Spinal cord (tissue), 10 donors: Measurements from ENCODE around the gene EIF3A. TPM values are rescaled to one million over a fixed set of nuclear protein-coding genes. Genes with fewer than 3 reads are reported as not detected.

Experiments used
- DNase-seq, 6 donors: peaks; one replicate each; pipeline versions ENCODE4 v3.0.0 to v3.0.0-alpha.2; 2013 to 2015; ENCODE audit warnings: low spot score in 6 of 6, low read depth in 4 of 6
- H3K27ac ChIP-seq: one replicate; pipeline ENCODE4 v1.5.1; 2013; ENCODE audit warnings: low read depth, low read length, control low read depth
- H3K27me3 ChIP-seq: one replicate; pipeline ENCODE4 v1.6.1; 2013; ENCODE audit warnings: low read length; ENCODE audit not compliant: control insufficient read depth, insufficient read depth
- H3K36me3 ChIP-seq: one replicate; pipeline ENCODE4 v1.6.1; 2013; ENCODE audit warnings: low read length; ENCODE audit not compliant: control insufficient read depth, insufficient read depth
- H3K4me1 ChIP-seq: one replicate; pipeline ENCODE4 v1.6.1; 2013; ENCODE audit warnings: low read length; ENCODE audit not compliant: control insufficient read depth, insufficient read depth
- H3K4me3 ChIP-seq: one replicate; pipeline ENCODE4 v1.5.1; 2013; ENCODE audit warnings: low read depth, low read length, control low read depth
- H3K9me3 ChIP-seq: one replicate; pipeline ENCODE4 v1.6.1; 2013; ENCODE audit warnings: low read length; ENCODE audit not compliant: control insufficient read depth, insufficient read depth
- WGBS: methylation state at CpG from one replicate; pipeline ENCODE4 v1.1.5; 2013; ENCODE audit warnings: missing lambda C conversion rate; ENCODE audit not compliant: insufficient coverage; 5-methylcytosine and 5-hydroxymethylcytosine counted together
- polyA plus RNA-seq, 2 donors: library from polyadenylated mRNA; unstranded; fragments of 120-200 nt; gene quantifications; one replicate each; pipeline ENCODE4 v1.2.1, GENCODE V29; 2013; ENCODE audit not compliant: insufficient read length in 2 of 2
- total RNA-seq, 2 donors: library from RNA; depleted of rRNA in 1 of 2; stranded (reverse); fragments of 120-200 nt in 1 of 2; fragments of >200 nt in 1 of 2; gene quantifications; one replicate each; pipeline versions ENCODE4 v1.2.3 to v1.2.4, GENCODE V29; 2013 to 2014
- donor health status: healthy.

EIF3A gene
- total and polyA plus RNA-seq, 4 donors = 77.1 to 111 (median 86.0) TPM

DNA sequence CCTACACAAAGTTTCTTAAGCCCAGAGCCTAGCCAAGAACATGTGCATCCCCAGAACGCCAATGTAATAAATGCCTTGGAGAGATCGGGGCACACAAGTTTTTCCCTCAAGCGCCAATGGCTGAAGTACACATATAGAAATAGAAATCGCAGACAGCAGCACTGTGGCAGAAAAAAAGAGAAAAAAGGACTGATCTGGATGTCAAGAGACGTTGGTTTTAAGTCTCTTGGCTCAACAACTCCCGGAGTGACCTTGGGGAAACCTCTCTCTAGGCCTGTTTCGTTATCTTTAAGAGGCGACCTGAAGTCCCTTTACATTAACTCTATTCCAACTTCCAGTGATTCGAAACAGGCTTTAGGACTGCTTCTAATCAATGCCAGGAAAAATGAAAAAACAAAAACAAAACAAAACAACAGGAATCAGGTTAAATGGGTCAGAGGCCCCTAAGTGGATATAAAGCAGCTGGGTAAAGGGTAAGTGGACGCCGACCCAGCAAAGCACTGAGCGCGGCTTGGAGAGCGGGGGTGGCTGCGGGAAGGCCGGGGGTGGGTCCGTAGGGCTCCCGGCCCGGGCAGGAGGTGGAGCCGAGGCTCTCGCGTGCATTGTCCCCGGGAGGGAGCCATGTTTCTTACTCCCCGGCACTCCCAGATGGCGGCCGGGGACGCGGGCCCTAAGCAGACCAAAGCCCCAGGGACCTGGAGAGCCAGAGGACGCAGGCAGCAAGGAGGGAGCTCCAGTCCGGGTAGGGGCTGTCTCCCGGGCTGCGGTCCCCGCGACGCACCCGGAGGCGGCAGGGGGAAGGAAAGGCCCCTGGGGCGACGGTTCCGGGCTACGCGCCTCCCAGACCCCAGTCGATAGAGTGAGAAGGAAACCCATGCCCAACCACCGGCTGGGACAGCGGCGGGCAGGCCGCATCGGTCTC is 757 bp downstream of the EIF3A start:
- peak overlapping the region; percentile 94 for H3K4me3 ChIP-seq
- H3K27ac ChIP-seq = peak overlapping the region; percentile 96
- WGBS = 0% methylated on average over 36 of the region's 48 CpGs
- H3K36me3 ChIP-seq = peaks cover 3% of the 10 kb centered on the region
- H3K27me3 ChIP-seq = no peaks in the 10 kb centered on the region
- H3K9me3 ChIP-seq = no peaks in the 10 kb centered on the region
- peak in 5 of 6 donors; percentile 5 to 78 (median 26) for DNase-seq
- H3K4me1 ChIP-seq = peaks cover 9% of the 10 kb centered on the region

DNA sequence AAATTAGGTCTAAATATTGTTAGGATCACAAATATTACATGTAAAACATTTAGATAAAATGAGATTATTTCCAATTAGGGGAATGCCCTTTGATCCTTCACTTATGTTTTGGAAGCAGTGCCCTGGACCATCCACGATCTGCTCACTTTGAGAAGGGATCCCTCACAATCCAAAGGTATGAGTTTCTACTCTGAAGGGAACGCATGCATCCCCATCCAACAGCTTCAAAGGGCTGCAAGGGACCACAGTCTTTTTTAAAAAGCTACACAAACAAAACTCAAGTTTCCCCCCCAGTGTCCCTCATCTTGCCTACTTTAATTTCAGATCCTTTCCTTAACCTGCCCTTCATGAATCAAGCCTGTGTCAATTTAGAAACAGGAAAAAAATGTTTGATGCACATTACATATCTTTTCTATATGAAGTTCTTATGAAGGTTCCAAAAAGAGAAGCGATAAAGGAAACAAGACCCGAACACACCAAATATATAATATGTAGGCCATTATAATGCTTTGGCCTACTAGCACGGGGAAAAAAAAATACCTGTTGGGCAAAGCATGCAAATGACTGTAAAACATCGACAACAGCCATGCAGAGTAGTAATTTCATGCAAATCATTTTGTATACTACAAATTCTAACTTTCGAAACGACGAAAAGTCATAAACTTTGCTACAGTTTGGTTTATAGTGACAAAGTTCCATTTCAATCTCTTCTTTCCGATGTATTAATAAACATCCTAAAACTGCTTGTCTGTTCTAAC is 2.0 kb downstream of the EIF3A start:
- DNase-seq = no peak
- H3K4me1 ChIP-seq = peaks cover 8% of the 10 kb centered on the region
- WGBS = 84% methylated on average over 2 of the region's 10 CpGs
- peaks cover 7% of the 10 kb centered on the region for H3K36me3 ChIP-seq
- H3K27ac ChIP-seq = no peak overlapping the region
- no peaks in the 10 kb centered on the region for H3K27me3 ChIP-seq
- H3K9me3 ChIP-seq = no peaks in the 10 kb centered on the region
- H3K4me3 ChIP-seq = peak overlapping the region; percentile 94

DNA sequence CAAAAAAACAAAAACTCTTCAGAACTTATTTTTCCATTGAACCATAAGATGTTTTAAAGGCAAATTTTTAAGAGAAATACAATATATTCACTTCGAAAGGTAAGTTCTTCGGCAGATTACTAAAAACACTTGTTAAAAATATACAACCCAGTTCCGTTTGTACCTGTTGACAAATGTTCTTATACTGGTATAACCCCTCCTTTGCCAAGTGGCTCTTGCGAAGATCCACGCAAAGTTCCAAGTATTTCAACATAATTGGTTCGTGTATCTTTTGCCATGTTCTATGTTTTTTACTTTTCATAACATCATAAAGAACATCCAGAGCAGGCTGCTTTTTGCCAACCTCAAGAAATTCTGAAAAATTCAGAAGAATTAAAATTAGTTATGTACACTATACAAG is 7.0 kb downstream of the EIF3A start:
- H3K4me1 ChIP-seq = no peaks in the 10 kb centered on the region
- WGBS = 75% methylated on average over 2 of the region's 6 CpGs
- peaks cover 16% of the 10 kb centered on the region for H3K36me3 ChIP-seq
- DNase-seq = no peak
- no peaks in the 10 kb centered on the region for H3K9me3 ChIP-seq
- H3K4me3 ChIP-seq = no peak overlapping the region
- H3K27me3 ChIP-seq = no peaks in the 10 kb centered on the region
- no peak overlapping the region for H3K27ac ChIP-seq

DNA sequence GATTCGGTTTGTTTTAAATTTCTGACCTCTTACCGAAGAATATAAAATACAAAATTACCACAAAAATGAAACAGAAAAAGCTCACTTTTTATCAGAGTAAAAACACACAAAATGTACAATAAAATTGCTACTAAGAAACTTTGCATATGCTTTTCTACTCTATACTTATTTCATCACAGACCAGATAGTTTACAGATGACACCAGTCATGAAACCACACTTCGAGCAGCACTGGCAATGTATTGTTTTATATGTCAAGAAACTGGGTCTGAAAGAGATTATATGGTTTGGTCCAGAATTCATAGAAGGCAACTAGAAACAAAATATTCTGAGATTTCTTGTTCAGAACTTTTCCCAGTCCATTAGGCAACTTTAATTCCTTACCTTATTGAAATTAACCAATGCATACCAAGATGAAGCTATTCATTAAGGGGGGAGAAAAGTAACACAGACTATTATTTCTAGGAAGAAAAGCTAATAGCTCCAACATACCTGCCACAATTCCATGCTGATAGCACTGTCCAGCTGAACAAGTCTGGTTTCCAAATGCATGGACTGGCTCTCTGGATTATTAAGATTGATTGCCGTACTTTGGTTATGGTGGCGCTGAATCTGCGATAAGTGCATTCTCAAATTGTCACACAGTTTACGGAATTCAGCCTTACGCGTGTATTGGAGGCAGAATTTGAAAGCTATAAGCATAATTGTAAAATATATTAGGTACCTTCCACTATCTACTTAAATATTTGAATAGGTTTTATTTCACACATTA is 10.0 kb downstream of the EIF3A start:
- no CpG with 5 or more reads among the region's 9 CpGs for WGBS
- Histone ChIP-seq H3K27me3 (no peaks in the 10 kb centered on the region), H3K9me3 (no peaks in the 10 kb centered on the region), H3K27ac (no peak overlapping the region), H3K4me1 (no peaks in the 10 kb centered on the region), H3K36me3 (peaks cover 44% of the 10 kb centered on the region), H3K4me3 (no peak overlapping the region)
- no peak for DNase-seq

- WGBS = no CpG with 5 or more reads among the region's 2 CpGs
Observed at GRCh38 chr10:119061926-119062325, 18.7 kb downstream of the EIF3A start.

GRCh38 chr10:119061352-119061751 is 19.3 kb downstream of the EIF3A start:
- H3K36me3 ChIP-seq = peaks cover 50% of the 10 kb centered on the region
- no peaks in the 10 kb centered on the region for H3K9me3 ChIP-seq
- H3K27ac ChIP-seq = no peak overlapping the region
- no peaks in the 10 kb centered on the region for H3K4me1 ChIP-seq
- H3K4me3 ChIP-seq = no peak overlapping the region
- no peak for DNase-seq
- no CpG with 5 or more reads among the region's 1 CpG for WGBS
- no peaks in the 10 kb centered on the region for H3K27me3 ChIP-seq

More at GRCh38 chr10:119061926-119062325, 18.7 kb downstream of the EIF3A start:
- Histone ChIP-seq H3K4me1 (no peaks in the 10 kb centered on the region), H3K4me3 (no peak overlapping the region), H3K9me3 (no peaks in the 10 kb centered on the region), H3K27ac (no peak overlapping the region), H3K36me3 (peaks cover 55% of the 10 kb centered on the region), H3K27me3 (no peaks in the 10 kb centered on the region)
- no peak for DNase-seq

- Histone ChIP-seq H3K27me3 (no peaks in the 10 kb centered on the region), H3K36me3 (peaks cover 47% of the 10 kb centered on the region), H3K9me3 (no peaks in the 10 kb centered on the region), H3K27ac (no peak overlapping the region), H3K4me3 (no peak overlapping the region), H3K4me1 (no peaks in the 10 kb centered on the region)
- DNase-seq = peak in 1 of 6 donors; percentile 3
- no CpG with 5 or more reads among the region's 1 CpG for WGBS
Observed at GRCh38 chr10:119060107-119060506, 20.5 kb downstream of the EIF3A start.

DNA sequence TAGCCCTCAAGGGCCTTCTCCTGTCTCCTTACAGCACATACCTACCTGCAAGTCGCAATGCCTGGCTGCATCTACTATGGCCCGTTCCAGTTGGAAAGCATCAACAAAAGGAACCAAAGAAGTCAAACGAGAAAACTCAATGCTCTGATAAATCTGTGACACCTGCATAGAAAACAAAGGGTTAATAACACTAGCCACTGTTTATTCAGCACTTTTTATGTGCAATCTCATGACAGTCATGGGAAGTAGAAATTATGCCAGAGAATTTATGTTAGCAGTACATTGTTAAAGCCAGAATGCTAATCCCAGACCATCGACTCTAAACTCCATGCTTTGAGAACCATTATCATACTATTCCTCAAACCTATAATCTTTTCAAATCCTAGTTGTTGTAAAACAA is 21.1 kb downstream of the EIF3A start:
- Histone ChIP-seq H3K27ac (no peak overlapping the region), H3K4me1 (no peaks in the 10 kb centered on the region), H3K36me3 (peaks cover 46% of the 10 kb centered on the region), H3K4me3 (no peak overlapping the region), H3K27me3 (no peaks in the 10 kb centered on the region), H3K9me3 (no peaks in the 10 kb centered on the region)
- 89% methylated on average over 3 of the region's 4 CpGs for WGBS
- no peak for DNase-seq

DNA sequence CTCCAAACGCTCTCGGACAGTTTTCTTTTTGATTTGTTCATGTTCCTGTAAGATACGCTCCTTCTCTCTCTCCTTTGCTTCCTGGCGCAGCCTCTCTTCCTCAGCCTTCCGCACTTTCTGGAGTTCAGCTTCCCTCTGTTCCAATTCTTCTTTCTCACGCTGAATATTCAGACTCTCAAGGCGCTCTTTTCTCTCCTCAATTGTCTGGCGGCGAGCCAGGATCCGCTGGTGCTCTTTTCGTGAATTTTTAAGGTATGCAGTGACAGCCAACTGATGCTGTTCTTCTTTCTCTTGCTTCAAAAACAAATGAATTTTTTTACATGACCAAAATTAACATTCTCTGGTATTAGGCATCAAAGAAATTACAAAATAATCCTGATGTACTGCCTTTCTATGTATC is 22.6 kb downstream of the EIF3A start:
- Histone ChIP-seq H3K27ac (no peak overlapping the region), H3K36me3 (peaks cover 51% of the 10 kb centered on the region)

More for the DNA sequence above, 22.6 kb downstream of the EIF3A start:
- peak in 2 of 6 donors; percentile 38 to 71 for DNase-seq
- no peaks in the 10 kb centered on the region for H3K27me3 ChIP-seq
- no peaks in the 10 kb centered on the region for H3K4me1 ChIP-seq
- no peaks in the 10 kb centered on the region for H3K9me3 ChIP-seq
- H3K4me3 ChIP-seq = no peak overlapping the region
- WGBS = 62% methylated on average over 10 of the region's 11 CpGs
